ENCODE data around the gene MYF5. TPM values are rescaled to one million over a fixed set of nuclear protein-coding genes. Genes with fewer than 3 reads are reported as not detected.

MYF5 gene
- total and polyA plus RNA-seq, 2 donors (not counting 3 experiments of a cell fraction or from before 2014, with no cell fraction given) = not detected

- H3K9ac ChIP-seq (replicated peaks; ENCODE audit: extremely low read depth, insufficient read depth, low read length) = no peak overlapping the region
- no peak overlapping the region for H3K27ac ChIP-seq (ENCODE audit: insufficient read depth, low read depth, low read length)
- FAIRE-seq = no peak
- no peaks in the 10 kb centered on the region for H4K20me1 ChIP-seq (replicated peaks; ENCODE audit: control insufficient read depth, extremely low read depth, insufficient read depth, low read length)
- H3K4me3 ChIP-seq (replicated peaks in 1 of 3; ENCODE audit: insufficient read depth in 1 of 3, low read depth in 1 of 3, low read length in 3 of 3) = no peak overlapping the region
- dilution Hi-C loops (cut with MboI; ENCODE audit: extremely low pct_ligation_motif_present, low sequenced_read_pairs) (no loop called here), intact Hi-C loops (cut with micrococcal nuclease) (no loop called here)
- no peak overlapping the region for H2AFZ ChIP-seq (ENCODE audit: low read depth, low read length)
- no peaks in the 10 kb centered on the region for H3K9me1 ChIP-seq (replicated peaks; ENCODE audit: control insufficient read depth, extremely low read depth, insufficient read depth, low read length)
- no peak for DNase-seq (ENCODE audit: low read depth, low spot score)
- no peaks in the 10 kb centered on the region for H3K36me3 ChIP-seq (ENCODE audit: control insufficient read depth in 2 of 2, extremely low read depth in 1 of 2, insufficient read depth in 2 of 2, low read length in 2 of 2)
- no peaks in the 10 kb centered on the region for H3K9me3 ChIP-seq (replicated peaks; ENCODE audit: control insufficient read depth, insufficient read depth, low read length)
- no peaks in the 10 kb centered on the region for H3K4me1 ChIP-seq (ENCODE audit: control insufficient read depth, extremely low read depth, insufficient read depth, low read length)
- H3K4me2 ChIP-seq (ENCODE audit: insufficient read depth, low read length) = no peak overlapping the region
- ChIA-PET POLR2A (no interaction called here), CTCF (no interaction called here)
- no peak for TF ChIP-seq MAX (IDR thresholded peaks at IDR 0.05; ENCODE audit: insufficient read depth, insufficient read length)
- no peak for TF ChIP-seq CTCF (IDR thresholded peaks at IDR 0.05; ENCODE audit: extremely low read depth in 1 of 2, insufficient read depth in 1 of 2, low read depth in 1 of 2, low read length in 2 of 2)
- TF ChIP-seq POLR2A (IDR thresholded peaks at IDR 0.05; ENCODE audit: low read depth, low read length) = no peak
- no peak for TF ChIP-seq EZH2 (IDR thresholded peaks at IDR 0.05; ENCODE audit: borderline replicate concordance, low read depth, low read length, severe bottlenecking)
- TF ChIP-seq GATA2 (IDR thresholded peaks at IDR 0.05; ENCODE audit: insufficient read depth, insufficient read length, low read depth, low read length) = no peak
- TF ChIP-seq FOS (IDR thresholded peaks at IDR 0.05; ENCODE audit: borderline replicate concordance, insufficient read depth, low read length) = no peak
- no peak for TF ChIP-seq MYC (IDR thresholded peaks at IDR 0.05; ENCODE audit: low read depth, low read length)
- no peak for TF ChIP-seq JUN (IDR thresholded peaks at IDR 0.05; ENCODE audit: borderline replicate concordance, insufficient read depth, insufficient read length, low read depth)
- TF ChIP-seq POLR2AphosphoS5 (IDR thresholded peaks at IDR 0.05; ENCODE audit: insufficient read depth, low read depth, low read length) = no peak
- H3K27me3 ChIP-seq (ENCODE audit: control insufficient read depth in 2 of 2, insufficient read depth in 2 of 2, low read length in 2 of 2) = no peaks in the 10 kb centered on the region
- H3K79me2 ChIP-seq (ENCODE audit: control insufficient read depth, insufficient read depth, low read length) = no peaks in the 10 kb centered on the region
- no TSS peak for BruUV-seq (replicated peaks)
Observed at GRCh38 chr12:80756875-80757274, 40.2 kb downstream of the MYF5 start.
